ENCODE measurements around the gene CKS1B.
"Not testable (repeated sequence)": the region's sequence is repeated elsewhere in the genome, so short reads cannot be mapped to it uniquely, and the experiment has no call there.

Gene CKS1B

DNA sequence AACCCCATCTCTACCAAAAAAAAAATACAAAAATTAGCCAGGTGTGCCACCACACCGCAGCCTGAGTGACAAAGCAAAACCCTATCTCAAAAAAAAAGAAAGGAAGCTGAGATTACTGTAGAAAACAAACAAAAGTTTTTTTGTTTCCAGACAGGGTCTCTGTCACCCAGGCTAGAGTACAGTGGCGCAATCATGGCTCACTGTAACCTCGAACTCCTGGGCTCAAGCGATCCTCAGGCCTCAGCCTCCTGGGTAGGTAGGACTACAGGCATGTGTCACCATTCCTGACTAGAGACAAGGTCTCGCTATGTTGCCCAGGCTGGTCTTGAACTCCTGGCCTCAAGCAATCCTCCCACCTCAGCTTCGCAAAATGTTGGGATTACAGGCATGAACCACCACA, 10.1 kb upstream of the CKS1B start:
- DNase-seq (ENCODE audit: low read depth in 3 of 3): no peak

GRCh38 chr1:154966111-154966510, 8.4 kb upstream of the CKS1B start:
- no peak for DNase-seq (ENCODE audit: low read depth in 3 of 3)

DNA sequence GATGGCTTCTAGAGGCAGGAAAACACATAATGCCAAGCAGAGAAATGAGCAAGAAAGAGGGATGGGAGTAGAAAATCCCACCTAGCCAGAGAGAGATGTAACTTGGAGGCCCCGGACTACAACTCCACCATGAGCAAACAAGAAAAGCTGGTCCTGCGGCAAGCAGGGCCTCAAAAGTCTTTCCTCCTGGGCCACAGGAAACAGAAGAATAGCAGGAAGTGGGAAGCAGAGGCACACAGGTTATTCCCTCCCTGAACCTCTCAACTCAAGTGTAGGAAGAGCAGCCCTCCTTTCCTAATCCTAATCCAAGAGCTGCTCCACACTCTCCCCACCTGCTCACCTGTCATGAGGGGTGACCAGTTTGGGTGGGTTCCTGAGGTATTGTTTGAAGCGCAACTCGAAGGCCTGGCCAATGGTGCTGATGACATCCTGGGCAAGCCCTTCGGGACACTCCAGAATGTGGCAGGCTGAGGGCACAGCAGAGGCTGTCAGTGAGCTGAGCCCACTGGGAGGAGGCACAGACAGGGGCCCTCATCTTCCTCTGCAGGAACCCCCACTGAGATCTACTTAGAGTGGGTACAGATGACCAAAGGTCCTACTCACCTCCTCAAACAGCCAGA, 7.0 kb upstream of the CKS1B start:
- no peak for DNase-seq (ENCODE audit: low read depth in 3 of 3)

DNA sequence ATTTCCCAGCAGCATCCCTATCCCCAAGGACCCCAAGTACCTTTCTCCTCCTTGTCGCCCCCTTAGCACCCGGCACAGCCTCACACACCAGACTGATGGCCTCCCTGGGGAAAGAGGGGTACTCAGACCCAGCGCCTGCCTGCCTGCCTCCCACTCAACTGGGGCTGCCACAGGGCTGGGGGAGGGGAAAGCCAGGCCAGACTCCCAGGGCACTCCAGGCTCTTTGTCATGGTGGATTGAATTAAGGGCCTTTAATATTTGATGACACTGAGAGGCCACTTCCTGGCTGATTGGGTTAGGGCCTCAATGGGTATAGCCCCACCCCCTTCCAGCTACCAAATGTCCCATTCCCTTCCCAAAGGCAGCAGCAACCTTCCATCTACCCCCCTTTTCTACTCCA, 5.8 kb upstream of the CKS1B start:
- DNase-seq (ENCODE audit: low read depth in 3 of 3): no peak

DNA sequence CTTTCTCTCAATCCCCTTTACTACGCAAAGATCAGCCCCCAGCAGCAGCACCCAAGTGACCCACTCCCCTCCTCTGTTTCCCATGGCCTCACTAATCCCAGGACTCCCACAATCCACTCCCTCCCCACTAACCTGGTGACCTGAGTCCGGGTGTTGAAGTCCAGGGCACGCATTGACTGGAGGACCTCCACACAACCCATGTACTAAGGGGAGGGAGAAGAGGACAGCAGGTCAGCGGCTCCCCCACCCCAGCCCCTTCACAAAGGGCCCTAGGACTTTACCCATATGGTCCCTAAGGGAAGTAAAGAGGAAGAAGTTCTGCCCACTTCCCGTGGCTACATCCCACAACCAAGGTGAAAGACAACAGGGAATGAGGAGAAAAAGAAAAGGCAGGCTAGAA, 5.2 kb upstream of the CKS1B start:
- DNase-seq (ENCODE audit: low read depth in 3 of 3): no peak

GRCh38 chr1:154969860-154970452, 4.5 kb upstream of the CKS1B start:
- DNase-seq (ENCODE audit: low read depth in 3 of 3): no peak

DNA sequence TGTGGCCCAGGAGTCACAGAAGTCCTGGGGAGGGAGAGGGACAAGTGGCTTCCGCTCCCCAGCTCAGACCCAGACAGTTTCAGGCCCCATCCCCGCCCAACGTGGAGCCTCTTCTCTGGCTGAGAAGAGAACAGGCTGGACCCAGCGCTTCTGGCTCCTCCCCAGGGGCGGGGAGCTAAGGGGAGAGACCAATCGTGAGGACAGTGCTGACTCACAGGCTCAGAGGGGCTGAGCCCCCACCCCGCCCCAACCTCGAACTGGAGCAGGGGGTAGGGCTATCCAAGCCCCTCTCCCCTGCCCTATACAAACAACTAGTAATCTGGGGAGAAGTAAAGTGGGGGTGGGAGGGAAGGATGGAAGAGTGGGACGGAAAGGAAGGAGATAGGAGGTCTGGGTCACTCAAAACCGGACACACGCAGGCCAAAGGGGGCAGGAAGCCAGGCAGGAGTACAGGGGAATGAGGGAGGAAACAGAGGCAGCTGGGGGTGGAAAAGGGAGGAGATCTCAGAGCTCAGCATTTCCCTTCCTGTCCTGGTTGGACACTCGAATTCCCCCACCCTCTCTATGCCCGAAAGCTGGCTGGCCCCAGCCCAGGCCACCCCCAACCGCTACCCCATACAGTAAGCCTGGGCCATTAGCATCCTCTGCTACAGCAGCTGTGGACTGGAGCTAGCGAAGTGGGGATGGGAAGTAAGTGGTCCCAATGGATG, 3.7 kb upstream of the CKS1B start, which contains the start of gene SHC1:
TSS of gene SHC1 (minus strand) at position 117 of the 710 bp plus-strand sequence. CDS start 221 bp downstream, outside the sequence.
- DNase-seq (ENCODE audit: low read depth in 3 of 3): peak in 1 of 3 donors; percentile 20

- no peak for DNase-seq (ENCODE audit: low read depth in 3 of 3)
Measured at GRCh38 chr1:154971341-154971998, 3.0 kb upstream of the CKS1B start.

GRCh38 chr1:154972213-154972516, 2.3 kb upstream of the CKS1B start:
- no peak for DNase-seq (ENCODE audit: low read depth in 3 of 3)

GRCh38 chr1:154972517-154973343, 1.8 kb upstream of the CKS1B start:
- no peak for DNase-seq (ENCODE audit: low read depth in 3 of 3)

DNA sequence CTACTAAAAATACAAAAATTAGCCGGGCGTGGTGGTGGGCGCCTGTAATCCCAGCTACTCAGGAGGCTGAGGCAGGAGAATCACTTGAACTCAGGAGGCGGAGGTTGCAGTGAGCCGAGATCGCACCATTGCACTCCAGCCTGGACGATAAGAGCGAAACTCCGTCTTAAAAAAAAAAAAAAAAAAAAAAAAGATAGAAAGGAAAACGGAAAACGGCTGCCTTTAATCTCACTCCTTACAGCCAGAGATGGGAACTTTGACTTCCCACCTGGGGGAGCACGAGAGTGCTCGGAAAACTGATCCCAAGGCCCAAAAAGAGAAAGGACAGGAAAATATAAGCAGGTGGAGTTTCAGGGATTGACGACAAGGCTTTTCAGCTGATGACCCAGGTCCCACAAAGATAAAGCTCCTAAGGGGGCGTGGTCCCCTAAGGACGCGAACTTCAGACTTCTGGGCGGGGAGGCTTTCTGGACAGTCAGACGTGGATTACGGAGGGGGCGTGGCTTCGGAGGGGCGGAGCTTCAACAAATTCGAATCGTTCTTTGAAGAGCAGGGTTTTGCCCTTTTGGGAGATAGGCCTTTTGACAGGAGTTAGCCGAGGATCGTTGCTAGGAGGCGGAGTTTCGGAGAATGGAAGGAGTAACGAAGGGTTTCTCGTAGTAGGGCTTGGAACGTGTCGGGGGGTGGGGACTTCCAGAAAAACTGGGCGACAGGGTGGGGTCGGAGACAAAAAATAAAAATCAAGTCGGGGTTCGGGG, 958 bp upstream of the CKS1B start:
- peak; percentile 94 to 97 (median 95) for DNase-seq (ENCODE audit: low read depth in 3 of 3)

- peak; percentile 87 to 93 (median 90) for DNase-seq (ENCODE audit: low read depth in 3 of 3)
Measured at GRCh38 chr1:154974808-154975408, 427 bp downstream of the CKS1B start.

DNA sequence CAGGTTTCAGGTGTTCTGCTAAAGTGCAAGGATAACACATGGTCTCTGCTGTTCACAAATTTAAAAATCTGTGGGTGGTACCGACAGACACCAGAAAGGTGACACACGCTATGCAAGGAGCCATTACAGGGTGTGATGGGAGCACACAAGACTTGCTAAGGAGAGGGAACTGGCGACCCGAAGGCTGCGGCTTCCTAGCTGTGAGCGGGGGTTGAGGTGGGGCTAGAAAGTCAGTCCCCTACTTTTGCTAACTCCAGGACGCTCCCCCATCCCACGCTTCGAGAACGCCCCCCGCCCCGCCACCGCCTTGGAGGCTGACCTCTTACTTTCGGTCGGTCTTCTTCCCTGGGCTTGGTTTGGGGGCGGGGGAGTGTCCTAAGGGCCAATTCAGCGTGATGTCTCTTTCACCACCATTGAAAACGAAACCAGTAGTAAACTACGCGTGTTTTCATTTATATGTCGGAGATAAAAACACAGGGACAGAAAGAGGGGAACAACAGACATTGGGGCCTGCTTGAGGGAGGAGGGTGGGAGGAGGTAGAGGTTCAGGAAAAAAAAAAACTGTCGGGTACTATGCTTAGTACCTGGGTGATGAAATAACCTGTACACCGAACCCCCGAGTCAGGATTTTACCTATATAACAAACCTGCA, 1.1 kb downstream of the CKS1B start:
- peak in 2 of 3 donors; percentile 36 to 59 for DNase-seq (ENCODE audit: low read depth in 3 of 3)

GRCh38 chr1:154977762-154978161, 3.3 kb downstream of the CKS1B start:
- DNase-seq (ENCODE audit: low read depth in 3 of 3): not testable (repeated sequence)

- DNase-seq (ENCODE audit: low read depth in 3 of 3): no peak
Measured at GRCh38 chr1:154978360-154978759, 3.9 kb downstream of the CKS1B start.

DNA sequence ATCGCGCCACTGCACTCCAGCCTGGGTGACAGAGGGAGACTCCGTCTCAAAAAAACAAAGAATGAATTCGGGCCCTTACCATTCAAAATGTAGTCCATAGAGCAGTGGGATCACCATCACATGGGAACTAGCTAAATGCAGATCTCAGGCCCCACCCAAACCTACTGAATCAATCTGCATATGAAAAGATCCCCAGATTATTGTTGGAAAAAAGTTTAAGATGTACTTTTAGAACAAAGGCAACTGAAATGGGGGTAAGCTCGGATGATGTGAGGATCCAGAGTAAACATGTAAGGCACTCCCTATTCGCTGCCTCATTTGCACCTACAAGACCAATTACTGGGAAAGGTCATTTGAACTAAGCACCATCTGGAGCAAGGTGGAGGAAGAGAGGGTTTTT, 7.9 kb downstream of the CKS1B start:
- no peak for DNase-seq (ENCODE audit: low read depth in 3 of 3)

GRCh38 chr1:154982897-154983648, 8.6 kb downstream of the CKS1B start, which contains the start of gene FLAD1:
FLAD1 (plus strand) TSS chr1:154983344; CDS start chr1:154983695, 351 bp downstream.
- DNase-seq (ENCODE audit: low read depth in 3 of 3): peak; percentile 93 to 95 (median 94)

DNA sequence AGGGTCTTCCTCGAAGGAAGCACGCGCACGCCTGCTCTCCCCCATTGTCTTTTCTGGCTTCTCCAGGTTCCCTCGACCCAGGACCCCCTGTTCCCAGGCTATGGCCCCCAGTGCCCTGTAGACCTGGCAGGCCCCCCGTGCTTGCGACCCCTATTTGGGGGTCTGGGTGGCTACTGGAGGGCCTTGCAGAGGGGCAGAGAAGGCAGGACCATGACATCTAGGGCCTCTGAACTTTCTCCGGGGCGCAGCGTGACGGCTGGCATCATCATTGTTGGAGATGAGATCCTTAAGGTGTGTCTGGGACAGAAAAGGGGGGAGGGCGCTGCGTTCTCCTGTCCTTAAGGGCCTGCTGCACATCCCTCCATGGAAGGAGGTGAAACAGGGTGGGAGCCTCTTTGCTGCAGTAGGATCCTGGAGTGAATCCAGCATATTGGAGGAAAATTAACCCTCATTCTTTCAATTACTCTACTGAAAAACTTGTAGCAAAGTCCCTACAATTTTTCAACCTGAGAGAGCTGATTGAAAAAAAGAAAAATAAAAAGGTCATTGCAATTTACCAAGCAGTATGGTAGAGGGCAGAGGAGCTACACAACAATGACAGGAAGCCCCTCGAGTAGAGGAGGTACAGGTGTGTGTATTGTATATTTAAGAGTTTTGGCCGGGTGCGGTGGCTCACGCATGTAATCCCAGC, 9.4 kb downstream of the CKS1B start:
- no peak for DNase-seq (ENCODE audit: low read depth in 3 of 3)

GRCh38 chr1:154986736-154987135, 12.3 kb downstream of the CKS1B start:
- not testable (repeated sequence) for DNase-seq (ENCODE audit: low read depth in 3 of 3)
